ENCODE results near the gene B4GALT7.

DNA sequence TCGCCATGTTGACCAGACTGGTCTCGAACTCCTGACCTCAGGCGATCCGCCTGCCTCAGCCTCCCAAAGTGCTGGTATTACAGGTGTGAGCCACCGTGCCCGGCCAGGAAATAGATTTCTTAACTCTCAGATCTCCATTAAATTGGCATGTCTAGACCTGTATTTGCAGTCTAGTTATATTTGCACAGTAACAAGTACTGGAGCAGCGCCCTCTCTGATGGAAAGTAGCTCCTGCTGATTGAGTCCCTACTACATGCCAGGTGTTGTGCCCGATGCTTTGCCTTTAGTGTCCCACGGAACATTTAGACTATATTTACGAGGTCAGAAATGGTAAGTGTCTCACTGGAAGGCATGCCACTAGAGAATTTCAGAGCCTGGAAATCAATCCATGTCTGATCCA lies 23.8 kb upstream of the B4GALT7 start:
- TF ChIP-seq, protein P1, sequence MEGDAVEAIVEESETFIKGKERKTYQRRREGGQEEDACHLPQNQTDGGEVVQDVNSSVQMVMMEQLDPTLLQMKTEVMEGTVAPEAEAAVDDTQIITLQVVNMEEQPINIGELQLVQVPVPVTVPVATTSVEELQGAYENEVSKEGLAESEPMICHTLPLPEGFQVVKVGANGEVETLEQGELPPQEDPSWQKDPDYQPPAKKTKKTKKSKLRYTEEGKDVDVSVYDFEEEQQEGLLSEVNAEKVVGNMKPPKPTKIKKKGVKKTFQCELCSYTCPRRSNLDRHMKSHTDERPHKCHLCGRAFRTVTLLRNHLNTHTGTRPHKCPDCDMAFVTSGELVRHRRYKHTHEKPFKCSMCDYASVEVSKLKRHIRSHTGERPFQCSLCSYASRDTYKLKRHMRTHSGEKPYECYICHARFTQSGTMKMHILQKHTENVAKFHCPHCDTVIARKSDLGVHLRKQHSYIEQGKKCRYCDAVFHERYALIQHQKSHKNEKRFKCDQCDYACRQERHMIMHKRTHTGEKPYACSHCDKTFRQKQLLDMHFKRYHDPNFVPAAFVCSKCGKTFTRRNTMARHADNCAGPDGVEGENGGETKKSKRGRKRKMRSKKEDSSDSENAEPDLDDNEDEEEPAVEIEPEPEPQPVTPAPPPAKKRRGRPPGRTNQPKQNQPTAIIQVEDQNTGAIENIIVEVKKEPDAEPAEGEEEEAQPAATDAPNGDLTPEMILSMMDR (IDR thresholded peaks at IDR 0.05), result no peak
- no peak for TF ChIP-seq POLR2A (IDR thresholded peaks at IDR 0.05)
